GM21723 (cell line): Measurements from ENCODE around the gene GPR142.

Experiments
- ATAC-seq: cut with Tn5 transposase; IDR thresholded peaks from one replicate; pipeline ENCODE4 v1.9.1; 2021; ENCODE audit warnings: mild to moderate bottlenecking, moderate library complexity; ENCODE audit not compliant: unreplicated experiment

The GPR142 gene

GRCh38 chr17:74368341-74369081 lies 1.2 kb downstream of the GPR142 start:
- ATAC-seq: no peak

DNA sequence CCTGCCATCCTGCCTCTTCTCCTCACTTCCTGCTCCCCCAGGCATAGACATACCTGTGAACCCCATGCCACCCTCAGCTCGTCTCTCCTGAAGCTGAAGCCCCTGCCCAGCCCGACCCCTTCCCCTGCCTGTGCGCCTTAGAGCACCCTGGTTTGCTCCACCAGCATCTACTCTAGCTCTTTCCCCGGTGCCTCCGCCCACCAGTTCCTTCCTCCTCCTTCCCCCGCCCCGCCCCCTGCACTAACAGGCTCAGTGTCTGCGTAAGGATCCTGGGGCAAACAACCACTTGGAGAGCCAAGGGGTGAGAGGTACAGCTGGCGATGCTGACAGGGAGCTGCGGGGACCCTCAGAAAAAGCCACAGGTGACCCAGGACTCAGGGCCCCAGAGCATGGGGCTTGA lies 1.9 kb downstream of the GPR142 start:
- ATAC-seq: no peak

- ATAC-seq: no peak
These were observed 2.6 kb downstream of the GPR142 start for GRCh38 chr17:74369665-74370490.

GRCh38 chr17:74371653-74372147 lies 4.4 kb downstream of the GPR142 start:
- ATAC-seq: no peak

DNA sequence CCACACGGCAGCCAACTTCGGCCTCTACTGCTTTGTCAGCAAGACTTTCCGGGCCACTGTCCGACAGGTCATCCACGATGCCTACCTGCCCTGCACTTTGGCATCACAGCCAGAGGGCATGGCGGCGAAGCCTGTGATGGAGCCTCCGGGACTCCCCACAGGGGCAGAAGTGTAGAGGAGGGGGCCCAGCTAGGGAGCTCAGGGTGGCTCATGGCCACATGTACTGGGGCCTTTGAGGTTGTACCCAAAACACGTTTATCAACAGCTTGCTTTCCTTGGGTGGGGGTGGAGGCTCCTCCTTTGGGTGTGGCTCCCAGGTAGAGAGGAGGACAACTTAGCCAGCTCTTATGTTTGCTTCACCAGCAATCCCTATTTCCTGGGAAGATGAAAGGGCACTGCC lies 5.1 kb downstream of the GPR142 start:
- ATAC-seq: no peak

DNA sequence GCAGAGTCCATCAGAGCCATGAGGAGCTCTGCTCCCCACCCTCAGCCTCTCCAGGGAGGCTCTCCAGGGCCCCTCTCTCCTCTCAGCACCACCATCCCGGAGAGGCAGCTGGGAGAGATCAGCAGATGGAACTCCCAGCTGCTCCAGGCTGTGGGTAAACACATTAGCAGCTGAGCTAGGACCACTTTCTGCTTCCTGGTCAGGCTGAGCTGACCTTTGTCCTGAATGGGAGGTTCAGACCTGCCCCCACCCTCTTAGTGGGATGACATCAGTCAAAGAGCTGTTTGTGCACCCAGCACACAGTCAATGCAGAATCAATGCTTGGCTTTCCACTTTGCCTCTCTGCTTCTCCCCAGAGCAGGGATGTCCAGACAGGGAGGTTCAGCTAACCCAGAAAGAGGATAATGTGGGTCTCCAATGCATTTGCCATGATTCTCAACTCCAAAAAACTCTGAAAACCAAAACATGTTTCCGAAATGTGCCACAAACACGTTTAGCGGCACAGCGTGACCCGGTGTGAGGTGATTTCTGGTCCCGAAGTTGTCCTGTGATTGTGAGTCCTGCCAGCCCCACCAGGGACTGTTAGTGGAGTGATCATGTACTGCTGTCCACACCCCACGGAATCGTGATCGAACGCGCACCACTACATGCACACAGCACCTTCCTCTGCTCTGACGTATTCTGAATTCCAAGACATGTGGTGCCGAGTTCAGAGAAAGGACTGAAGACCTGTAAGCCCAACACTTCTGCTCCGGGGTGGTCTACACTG lies 6.7 kb downstream of the GPR142 start:
- ATAC-seq: no peak

DNA sequence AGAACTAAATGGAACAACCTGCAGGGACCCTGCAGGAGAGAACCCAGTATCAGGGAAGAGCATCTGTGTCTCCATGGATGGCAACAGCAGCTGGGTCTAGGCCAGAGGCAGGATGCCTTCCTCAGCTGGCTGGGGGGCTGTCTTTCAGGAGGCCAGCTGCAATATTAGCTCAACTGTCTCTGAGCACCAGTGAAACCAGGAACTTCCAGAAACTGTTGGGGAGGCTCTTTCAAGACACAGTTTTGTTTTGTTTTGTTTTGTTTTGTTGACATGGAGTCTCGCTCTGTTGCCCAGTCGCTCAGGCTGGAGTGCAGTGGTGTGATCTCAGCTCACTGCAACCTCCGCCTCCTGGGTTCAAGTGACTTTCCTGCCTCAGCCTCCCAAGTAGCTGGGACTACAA lies 7.6 kb downstream of the GPR142 start:
- no peak for ATAC-seq

GRCh38 chr17:74379495-74380085 lies 12.3 kb downstream of the GPR142 start:
- peak; percentile 83 for ATAC-seq

- ATAC-seq: peak; percentile 5
These were observed 13.0 kb downstream of the GPR142 start for GRCh38 chr17:74380086-74380958.

GRCh38 chr17:74380959-74381808 lies 13.9 kb downstream of the GPR142 start:
- ATAC-seq: no peak

- ATAC-seq: no peak
These were observed 15.8 kb downstream of the GPR142 start for GRCh38 chr17:74383141-74383540.

- no peak for ATAC-seq
These were observed 17.9 kb downstream of the GPR142 start for GRCh38 chr17:74385201-74385600.

DNA sequence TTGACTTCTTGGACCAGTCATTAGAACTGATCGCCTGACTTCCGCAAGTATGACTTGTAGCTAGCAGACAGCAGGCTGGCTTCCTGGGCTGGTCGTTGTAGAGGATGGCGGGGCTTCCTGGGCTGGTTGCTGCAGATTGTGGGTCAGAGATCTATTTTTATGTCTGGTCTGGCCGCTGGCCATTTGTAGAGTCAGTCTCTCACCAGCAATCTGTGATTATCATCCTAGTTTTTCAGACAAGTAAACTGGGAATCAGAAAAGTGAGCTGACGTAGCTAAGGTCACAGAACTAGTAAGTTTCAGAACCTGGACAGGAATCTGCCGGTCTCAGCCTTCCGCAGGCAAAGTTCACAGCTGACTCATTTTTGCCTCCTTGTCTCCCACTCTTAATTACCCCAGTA lies 19.1 kb downstream of the GPR142 start:
- no peak for ATAC-seq

GRCh38 chr17:74387365-74388218 lies 20.3 kb downstream of the GPR142 start:
- no peak for ATAC-seq

DNA sequence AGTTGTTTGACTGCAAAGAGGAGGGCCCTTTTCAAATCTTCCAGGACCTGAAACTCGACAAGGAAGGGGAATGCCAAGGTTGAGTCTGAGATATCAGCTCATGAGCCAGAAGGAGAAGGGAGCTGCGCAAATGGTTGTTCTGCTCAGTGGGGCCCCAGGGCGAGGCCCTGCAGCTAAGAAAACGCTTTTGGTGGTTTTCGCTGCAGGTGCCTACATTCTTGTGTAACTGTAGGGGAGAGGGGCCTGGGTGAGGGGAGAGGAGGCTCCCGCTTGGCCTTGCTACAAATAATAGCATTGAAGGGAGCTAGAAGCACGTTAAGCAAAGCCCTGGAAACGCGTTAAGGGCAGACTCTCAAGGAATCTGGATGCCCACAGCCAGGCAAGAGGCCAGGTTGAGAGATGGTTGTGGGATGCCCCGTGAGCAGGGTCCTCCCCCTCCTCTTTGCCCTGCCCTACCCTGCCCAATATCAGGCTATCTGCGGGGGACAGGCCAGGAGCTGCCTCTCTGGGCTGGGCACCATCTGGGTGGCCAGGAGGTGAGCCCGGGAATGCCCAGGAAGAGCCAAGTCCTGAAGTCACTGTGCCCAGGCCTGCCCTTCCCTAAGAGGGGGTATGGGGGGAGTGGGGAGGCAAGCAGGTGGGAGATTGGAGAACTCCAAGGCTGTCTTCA lies 21.9 kb downstream of the GPR142 start:
- ATAC-seq: no peak

DNA sequence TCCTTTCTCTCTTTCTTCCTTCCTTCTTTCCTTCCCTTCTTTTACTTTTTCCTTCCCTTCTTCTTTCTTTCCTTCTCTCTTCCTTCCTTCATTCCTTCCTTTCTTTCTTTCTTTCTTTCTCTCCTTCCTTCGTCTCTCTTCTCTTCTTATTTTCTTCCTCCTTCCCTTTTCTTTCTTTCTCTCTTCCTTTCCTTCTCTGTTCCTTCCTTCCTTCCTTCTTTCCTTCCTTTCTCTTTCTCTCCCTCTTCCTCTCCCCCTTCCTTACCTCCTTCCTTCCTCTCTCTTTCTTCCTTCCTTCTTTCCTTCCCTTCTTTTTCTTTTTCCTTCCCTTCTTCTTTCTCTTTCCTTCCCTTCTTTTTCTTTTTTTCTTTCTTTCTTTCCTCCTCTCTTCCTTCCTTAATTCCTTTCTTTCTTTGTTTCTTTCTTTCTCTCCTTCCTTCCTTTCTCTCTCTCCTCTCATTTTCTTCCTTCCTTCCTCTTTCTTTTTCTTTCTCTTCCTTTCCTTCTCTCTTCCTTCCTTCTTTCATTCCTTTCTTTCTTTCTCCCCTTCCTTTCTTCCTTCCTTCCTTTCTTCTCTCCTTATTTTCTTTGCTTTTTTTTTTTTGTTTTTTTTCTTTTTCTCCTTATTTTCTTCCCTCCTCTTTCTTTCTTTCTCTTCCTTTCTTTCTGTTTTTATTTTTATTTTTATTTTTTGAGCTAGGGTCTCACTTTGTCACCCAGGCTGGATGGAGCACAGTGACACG lies 22.8 kb downstream of the GPR142 start:
- ATAC-seq: no peak
